PFSK-1 (cell line): ENCODE measurements around the gene BPI.

Experiments
- FOXP2 ChIP-seq: optimal IDR thresholded peaks from 2 replicates; pipeline ENCODE3; 2011; ENCODE audit warnings: borderline replicate concordance, control low read depth, inconsistent platforms; ENCODE audit not compliant: insufficient read depth; ENCODE audit errors: extremely low read length, extremely low read depth
- POLR2AphosphoS5 ChIP-seq: IDR thresholded peaks from 2 replicates; pipeline ENCODE4 v1.6.1; 2012; ENCODE audit warnings: low read depth, mild to moderate bottlenecking, control low read depth, low read length, moderate library complexity
- REST ChIP-seq, 2 experiments: IDR thresholded peaks; 2 replicates each; pipeline versions ENCODE4 v1.6.1 to v1.8.0; 2011 to 2012; ENCODE audit warnings: low read depth in 2 of 2, low read length in 2 of 2, control low read depth in 1 of 2, inconsistent platforms in 1 of 2, mild to moderate bottlenecking in 1 of 2, moderate library complexity in 1 of 2; ENCODE audit not compliant: insufficient read depth in 1 of 2
- SIN3A ChIP-seq: IDR thresholded peaks from 2 replicates; pipeline ENCODE4 v1.6.1; 2012; ENCODE audit warnings: mild to moderate bottlenecking, low read length, moderate library complexity, borderline replicate concordance; ENCODE audit not compliant: insufficient read depth
- TAF1 ChIP-seq: IDR thresholded peaks from 2 replicates; pipeline ENCODE4 v1.6.1; 2012; ENCODE audit warnings: low read length, control low read depth, borderline replicate concordance; ENCODE audit not compliant: insufficient read depth

Gene BPI

DNA sequence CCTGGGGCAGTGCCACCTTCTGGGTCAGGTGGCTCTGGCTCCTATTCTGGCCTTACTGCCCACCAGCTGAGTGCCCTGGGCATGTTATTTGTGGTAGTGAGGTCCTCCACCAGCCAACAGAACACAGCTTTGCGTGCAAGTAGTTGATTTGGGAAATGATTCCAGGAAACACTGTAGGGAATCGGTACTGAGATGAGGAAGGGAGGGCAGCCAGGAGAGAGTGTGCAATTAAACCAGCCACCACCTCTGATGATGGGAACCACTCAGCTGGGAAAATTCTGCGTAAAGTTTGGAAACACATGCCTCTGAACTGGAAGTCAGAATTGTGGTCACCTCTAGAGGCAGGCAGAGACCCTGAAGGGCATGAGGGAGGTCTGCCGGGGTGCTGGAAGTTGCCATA lies 42.8 kb downstream of the BPI start:
- no peak for TF ChIP-seq SIN3A
- no peak for TF ChIP-seq TAF1
- no peak for TF ChIP-seq POLR2AphosphoS5
- no peak for TF ChIP-seq REST (IDR thresholded peaks at IDR 0.05; ENCODE audit: insufficient read depth in 1 of 2, low read depth in 2 of 2, low read length in 2 of 2)
- TF ChIP-seq FOXP2, result no peak

DNA sequence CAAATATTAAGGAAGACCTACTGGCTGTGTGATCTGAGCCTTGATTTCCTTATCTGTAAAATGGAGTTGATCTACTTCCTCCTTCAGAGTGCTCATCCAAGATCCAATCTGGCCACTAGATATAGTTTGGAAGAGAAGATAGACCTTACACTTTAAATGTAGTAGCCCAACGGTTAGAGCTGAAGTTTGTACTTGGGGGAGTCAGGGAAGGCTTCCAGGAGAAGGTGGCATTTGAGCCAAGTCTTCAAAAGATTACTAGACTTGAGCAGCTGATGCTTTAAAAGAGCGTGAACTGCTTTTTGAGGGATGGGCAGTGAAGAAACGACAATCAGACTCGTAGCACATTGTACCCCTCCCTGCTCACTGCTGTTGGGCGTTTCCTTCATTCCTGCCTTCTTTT lies 45.9 kb downstream of the BPI start:
- no peak for TF ChIP-seq SIN3A

- TF ChIP-seq TAF1 (no peak), FOXP2 (no peak), POLR2AphosphoS5 (no peak), SIN3A (no peak), REST (IDR thresholded peaks at IDR 0.05; ENCODE audit: insufficient read depth in 1 of 2, low read depth in 2 of 2, low read length in 2 of 2) (no peak)
Measured at GRCh38 chr20:38350879-38351775, 47.2 kb downstream of the BPI start.

GRCh38 chr20:38353316-38353715 lies 49.4 kb downstream of the BPI start:
- no peak for TF ChIP-seq FOXP2
- TF ChIP-seq SIN3A, result no peak
- TF ChIP-seq POLR2AphosphoS5, result no peak

- TF ChIP-seq POLR2AphosphoS5 (no peak), FOXP2 (no peak), REST (IDR thresholded peaks at IDR 0.05; ENCODE audit: insufficient read depth in 1 of 2, low read depth in 2 of 2, low read length in 2 of 2) (no peak)
Measured at GRCh38 chr20:38354227-38354626, 50.3 kb downstream of the BPI start.

DNA sequence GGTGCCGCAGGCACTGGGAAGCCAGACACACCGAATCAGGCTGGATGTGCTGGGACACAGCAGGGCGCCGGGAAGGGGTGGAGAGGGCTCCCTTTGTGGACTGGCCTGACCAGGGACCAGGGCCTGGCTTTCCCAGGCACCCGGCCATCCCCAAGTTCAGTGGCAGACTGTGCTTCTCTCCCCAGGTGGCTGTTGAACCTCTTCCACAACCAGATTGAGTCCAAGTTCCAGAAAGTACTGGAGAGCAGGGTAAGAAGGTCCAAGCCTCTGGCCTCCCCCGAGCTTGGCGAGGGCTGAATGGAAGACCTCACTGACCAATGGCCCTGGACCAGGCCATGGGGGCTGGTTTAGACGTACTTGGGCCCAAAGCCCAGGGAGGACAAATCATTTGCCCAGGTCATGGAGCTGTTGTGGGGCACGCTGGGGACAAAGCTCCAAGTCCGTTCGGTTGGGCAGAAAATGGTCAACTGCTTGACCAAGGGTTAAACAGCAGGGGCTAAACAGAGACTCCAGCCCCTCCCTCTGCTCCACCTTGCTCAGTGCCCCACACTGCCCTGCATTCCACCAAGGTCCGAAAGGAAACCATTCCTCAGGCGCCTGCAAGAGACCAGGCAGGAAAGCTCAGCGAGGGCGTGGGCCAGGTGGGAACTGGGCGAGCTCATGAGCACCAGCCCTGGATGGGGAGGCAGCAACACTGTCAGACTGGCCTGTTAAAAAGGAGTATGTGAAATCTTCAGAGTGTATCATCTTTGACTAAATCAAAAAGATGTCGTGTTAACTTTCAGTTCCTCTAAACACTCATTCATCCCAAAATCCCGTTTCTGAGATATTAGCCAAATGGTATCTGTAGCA lies 51.4 kb downstream of the BPI start:
- TF ChIP-seq REST (IDR thresholded peaks at IDR 0.05; ENCODE audit: insufficient read depth in 1 of 2, low read depth in 2 of 2, low read length in 2 of 2) (no peak), FOXP2 (no peak)
